Measurements from ENCODE around the gene VASH2.
"Not testable (repeated sequence)": the region's sequence is repeated elsewhere in the genome, so short reads cannot be mapped to it uniquely, and the experiment has no call there.

VASH2 gene

DNA sequence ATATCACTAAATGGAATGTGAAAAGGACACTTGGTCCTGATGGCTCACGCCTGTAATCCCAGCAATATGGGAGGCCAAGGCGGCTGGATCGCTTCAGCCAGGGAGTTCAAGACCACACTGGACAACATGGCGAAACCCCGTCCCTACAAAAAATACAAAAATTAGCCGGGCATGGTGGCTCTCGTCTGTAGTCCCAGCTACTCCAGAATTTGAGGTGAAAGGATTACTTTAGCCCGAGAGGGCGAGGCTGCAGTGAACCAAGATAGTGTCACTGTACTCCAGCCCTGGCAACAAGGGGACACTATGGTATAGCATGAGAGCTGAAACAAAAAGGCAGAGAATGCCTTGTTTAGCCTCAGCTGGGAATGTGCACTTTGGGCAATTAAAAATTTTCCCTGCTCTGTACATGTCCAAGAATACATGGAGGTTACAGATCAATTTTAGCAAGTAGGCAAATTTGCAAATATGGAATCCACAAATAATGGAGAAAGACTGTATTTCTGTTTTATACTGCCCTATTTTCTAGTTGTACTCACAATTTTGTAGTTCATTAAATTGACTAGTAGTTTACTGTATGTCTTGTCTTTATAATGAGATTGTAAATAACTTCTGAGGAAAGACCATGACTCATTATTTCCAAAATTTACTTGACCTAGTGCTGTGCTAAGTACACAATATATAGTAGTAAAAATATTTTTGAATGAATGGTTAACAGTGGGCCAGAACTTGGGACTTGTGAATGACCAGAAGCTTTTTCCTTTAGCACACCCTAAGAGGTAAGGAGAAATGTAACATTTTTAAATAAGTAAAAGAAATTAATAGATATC is 67.3 kb downstream of the VASH2 start (continued):
- TF ChIP-seq, protein P1, sequence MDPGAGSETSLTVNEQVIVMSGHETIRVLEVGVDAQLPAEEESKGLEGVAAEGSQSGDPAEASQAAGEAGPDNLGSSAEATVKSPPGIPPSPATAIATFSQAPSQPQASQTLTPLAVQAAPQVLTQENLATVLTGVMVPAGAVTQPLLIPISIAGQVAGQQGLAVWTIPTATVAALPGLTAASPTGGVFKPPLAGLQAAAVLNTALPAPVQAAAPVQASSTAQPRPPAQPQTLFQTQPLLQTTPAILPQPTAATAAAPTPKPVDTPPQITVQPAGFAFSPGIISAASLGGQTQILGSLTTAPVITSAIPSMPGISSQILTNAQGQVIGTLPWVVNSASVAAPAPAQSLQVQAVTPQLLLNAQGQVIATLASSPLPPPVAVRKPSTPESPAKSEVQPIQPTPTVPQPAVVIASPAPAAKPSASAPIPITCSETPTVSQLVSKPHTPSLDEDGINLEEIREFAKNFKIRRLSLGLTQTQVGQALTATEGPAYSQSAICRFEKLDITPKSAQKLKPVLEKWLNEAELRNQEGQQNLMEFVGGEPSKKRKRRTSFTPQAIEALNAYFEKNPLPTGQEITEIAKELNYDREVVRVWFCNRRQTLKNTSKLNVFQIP (CRISPR knock-in tag; IDR thresholded peaks at IDR 0.05; ENCODE audit: borderline replicate concordance, low read depth), result no peak
- TF ChIP-seq GLIS3 (CRISPR knock-in tag; IDR thresholded peaks at IDR 0.05), result no peak

DNA sequence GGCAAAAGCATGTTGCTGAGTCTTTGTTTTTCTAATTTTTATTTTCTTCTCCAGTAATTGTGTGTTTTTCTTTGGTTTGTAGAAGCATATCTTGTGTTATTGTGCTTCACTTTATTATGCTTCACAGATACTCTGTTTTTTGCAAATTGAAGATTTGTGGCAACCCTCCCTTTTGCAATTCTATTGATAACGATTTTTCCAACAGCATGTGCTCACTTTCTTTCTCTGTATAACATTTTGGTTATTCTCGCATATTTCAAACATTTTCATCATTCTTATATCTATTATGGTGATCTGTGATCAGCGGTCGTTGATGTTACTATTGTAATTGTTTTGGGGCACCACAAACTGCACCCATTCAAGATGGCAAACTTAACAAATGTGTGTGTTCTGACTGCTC is 69.1 kb downstream of the VASH2 start:
- ATAC-seq, result no peak
- TF ChIP-seq ZFP30 (CRISPR knock-in tag; IDR thresholded peaks at IDR 0.05) (no peak), RARB (CRISPR knock-in tag; IDR thresholded peaks at IDR 0.05) (no peak), SNAI2 (CRISPR knock-in tag; IDR thresholded peaks at IDR 0.05) (no peak), OSR1 (CRISPR knock-in tag; IDR thresholded peaks at IDR 0.05) (no peak), GLIS3 (CRISPR knock-in tag; IDR thresholded peaks at IDR 0.05) (no peak)
- TF ChIP-seq, protein P1 (CRISPR knock-in tag; IDR thresholded peaks at IDR 0.05; ENCODE audit: borderline replicate concordance, low read depth), result no peak
- TF ChIP-seq, protein P2, sequence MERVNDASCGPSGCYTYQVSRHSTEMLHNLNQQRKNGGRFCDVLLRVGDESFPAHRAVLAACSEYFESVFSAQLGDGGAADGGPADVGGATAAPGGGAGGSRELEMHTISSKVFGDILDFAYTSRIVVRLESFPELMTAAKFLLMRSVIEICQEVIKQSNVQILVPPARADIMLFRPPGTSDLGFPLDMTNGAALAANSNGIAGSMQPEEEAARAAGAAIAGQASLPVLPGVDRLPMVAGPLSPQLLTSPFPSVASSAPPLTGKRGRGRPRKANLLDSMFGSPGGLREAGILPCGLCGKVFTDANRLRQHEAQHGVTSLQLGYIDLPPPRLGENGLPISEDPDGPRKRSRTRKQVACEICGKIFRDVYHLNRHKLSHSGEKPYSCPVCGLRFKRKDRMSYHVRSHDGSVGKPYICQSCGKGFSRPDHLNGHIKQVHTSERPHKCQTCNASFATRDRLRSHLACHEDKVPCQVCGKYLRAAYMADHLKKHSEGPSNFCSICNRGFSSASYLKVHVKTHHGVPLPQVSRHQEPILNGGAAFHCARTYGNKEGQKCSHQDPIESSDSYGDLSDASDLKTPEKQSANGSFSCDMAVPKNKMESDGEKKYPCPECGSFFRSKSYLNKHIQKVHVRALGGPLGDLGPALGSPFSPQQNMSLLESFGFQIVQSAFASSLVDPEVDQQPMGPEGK (CRISPR knock-in tag; IDR thresholded peaks at IDR 0.05; ENCODE audit: borderline replicate concordance), result no peak
- TF ChIP-seq, protein P3, sequence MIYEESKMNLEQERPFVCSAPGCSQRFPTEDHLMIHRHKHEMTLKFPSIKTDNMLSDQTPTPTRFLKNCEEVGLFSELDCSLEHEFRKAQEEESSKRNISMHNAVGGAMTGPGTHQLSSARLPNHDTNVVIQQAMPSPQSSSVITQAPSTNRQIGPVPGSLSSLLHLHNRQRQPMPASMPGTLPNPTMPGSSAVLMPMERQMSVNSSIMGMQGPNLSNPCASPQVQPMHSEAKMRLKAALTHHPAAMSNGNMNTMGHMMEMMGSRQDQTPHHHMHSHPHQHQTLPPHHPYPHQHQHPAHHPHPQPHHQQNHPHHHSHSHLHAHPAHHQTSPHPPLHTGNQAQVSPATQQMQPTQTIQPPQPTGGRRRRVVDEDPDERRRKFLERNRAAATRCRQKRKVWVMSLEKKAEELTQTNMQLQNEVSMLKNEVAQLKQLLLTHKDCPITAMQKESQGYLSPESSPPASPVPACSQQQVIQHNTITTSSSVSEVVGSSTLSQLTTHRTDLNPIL (CRISPR knock-in tag; IDR thresholded peaks at IDR 0.05; ENCODE audit: low read depth), result no peak

DNA sequence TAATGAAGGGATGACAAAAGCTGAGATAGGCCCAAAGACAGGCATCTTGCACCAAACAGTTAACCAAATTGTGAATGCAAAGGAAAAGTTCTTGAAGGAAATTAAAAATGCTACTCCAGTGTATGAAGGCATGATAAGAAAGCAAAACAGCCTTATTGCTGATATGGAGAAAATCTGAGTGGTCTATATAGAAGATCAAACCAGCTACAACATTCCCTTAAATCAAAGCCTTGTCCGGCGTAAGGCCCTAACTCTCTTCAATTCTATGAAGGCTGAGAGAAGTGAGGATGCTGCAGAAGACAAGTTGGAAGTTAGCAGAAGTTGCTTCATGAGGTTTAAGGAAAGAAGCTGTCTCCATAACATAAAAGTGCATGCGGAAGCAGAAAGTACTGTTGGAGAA is 69.7 kb downstream of the VASH2 start:
- no peak for TF ChIP-seq RARB (CRISPR knock-in tag; IDR thresholded peaks at IDR 0.05)
- no peak for TF ChIP-seq TCF4 (CRISPR knock-in tag; IDR thresholded peaks at IDR 0.05; ENCODE audit: borderline replicate concordance)
- no peak for ATAC-seq

DNA sequence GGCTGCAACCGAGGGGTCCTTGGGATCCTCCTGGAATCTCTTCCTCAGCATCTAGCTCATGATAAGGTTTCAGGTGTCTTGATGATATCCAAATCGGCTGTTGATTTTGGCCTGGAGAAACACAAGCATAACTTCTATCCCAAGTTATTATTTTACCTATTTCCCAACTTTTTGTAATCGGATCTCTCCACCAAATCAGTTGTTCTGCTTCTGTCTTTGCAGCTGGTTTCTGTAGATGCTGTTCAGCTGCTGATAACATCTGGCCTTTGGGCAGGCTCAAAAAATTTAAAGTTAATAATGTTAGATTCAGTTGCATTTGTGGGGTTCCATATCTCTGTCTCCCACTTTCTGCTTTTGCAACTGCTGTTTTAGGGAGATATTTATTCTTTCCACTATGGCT is 76.7 kb downstream of the VASH2 start:
- not testable (repeated sequence) for ATAC-seq

DNA sequence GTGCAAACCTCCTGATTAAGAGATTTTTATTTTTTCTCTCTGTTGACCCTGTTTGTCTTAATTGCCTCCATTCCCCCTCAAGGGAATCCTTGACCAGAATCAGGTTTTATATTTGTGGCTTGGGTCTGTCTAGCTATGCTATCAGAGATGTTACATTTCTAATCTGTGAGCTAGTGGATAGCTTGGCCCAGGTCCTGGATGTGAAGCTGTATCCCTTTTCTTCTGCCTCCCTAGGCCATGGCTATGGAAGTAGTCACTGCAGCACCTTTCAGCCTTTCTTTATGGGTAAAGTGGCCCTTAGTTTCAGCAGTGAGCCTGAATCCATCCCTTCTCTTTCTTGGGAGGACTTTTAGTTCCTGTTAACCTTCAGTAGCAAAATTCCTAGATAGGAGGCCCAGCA is 82.3 kb downstream of the VASH2 start:
- ATAC-seq, result no peak
- TF ChIP-seq ARNTL (CRISPR knock-in tag; IDR thresholded peaks at IDR 0.05; ENCODE audit: borderline replicate concordance, low read depth), result no peak
- TF ChIP-seq PPARA (CRISPR knock-in tag; IDR thresholded peaks at IDR 0.05; ENCODE audit: borderline replicate concordance), result no peak
- TF ChIP-seq BACH2 (CRISPR knock-in tag; IDR thresholded peaks at IDR 0.05; ENCODE audit: borderline replicate concordance), result no peak
- TF ChIP-seq ZFP3 (CRISPR knock-in tag; IDR thresholded peaks at IDR 0.05), result no peak
- no peak for TF ChIP-seq GLIS3 (CRISPR knock-in tag; IDR thresholded peaks at IDR 0.05)
- TF ChIP-seq, protein P4, sequence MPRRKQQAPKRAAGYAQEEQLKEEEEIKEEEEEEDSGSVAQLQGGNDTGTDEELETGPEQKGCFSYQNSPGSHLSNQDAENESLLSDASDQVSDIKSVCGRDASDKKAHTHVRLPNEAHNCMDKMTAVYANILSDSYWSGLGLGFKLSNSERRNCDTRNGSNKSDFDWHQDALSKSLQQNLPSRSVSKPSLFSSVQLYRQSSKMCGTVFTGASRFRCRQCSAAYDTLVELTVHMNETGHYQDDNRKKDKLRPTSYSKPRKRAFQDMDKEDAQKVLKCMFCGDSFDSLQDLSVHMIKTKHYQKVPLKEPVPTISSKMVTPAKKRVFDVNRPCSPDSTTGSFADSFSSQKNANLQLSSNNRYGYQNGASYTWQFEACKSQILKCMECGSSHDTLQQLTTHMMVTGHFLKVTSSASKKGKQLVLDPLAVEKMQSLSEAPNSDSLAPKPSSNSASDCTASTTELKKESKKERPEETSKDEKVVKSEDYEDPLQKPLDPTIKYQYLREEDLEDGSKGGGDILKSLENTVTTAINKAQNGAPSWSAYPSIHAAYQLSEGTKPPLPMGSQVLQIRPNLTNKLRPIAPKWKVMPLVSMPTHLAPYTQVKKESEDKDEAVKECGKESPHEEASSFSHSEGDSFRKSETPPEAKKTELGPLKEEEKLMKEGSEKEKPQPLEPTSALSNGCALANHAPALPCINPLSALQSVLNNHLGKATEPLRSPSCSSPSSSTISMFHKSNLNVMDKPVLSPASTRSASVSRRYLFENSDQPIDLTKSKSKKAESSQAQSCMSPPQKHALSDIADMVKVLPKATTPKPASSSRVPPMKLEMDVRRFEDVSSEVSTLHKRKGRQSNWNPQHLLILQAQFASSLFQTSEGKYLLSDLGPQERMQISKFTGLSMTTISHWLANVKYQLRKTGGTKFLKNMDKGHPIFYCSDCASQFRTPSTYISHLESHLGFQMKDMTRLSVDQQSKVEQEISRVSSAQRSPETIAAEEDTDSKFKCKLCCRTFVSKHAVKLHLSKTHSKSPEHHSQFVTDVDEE (CRISPR knock-in tag; IDR thresholded peaks at IDR 0.05), result no peak

Measured in SK-N-SH treated with all-trans-retinoic acid at 6 μM for 48 hours (cell line).